Sigmoid colon (tissue), 3 donors: ENCODE measurements around the gene SMIM14.

Experiments
- CTCF ChIP-seq, 4 experiments: fragments of 450-650 bp in 3 of 4; fragments of 200-600 bp in 1 of 4; IDR thresholded peaks; one replicate each; pipeline ENCODE4 v1.5.1; 2016 to 2019; ENCODE audit warnings: antibody characterized with exemption in 4 of 4, mild to moderate bottlenecking in 3 of 4, moderate library complexity in 2 of 4
- POLR2A ChIP-seq, 2 donors: fragments of 450-650 bp; IDR thresholded peaks; one replicate each; pipeline ENCODE4 v1.6.1; 2016; ENCODE audit warnings: antibody characterized with exemption in 2 of 2, mild to moderate bottlenecking in 2 of 2, moderate library complexity in 2 of 2

- TF ChIP-seq CTCF (IDR thresholded peaks at IDR 0.05) = no peak
- no peak for TF ChIP-seq POLR2A (IDR thresholded peaks at IDR 0.05)
These were observed 122.2 kb downstream of the SMIM14 start for GRCh38 chr4:39516407-39516966.
